GM12878 (cell line): ENCODE data around the gene ATRNL1. TPM values are rescaled to one million over a fixed set of nuclear protein-coding genes. Genes with fewer than 3 reads are reported as not detected.

Experiments
- CEBPZ ChIP-seq: fragments of 150-350 bp; IDR thresholded peaks from 2 replicates; pipeline ENCODE4 v1.6.1; 2016; ENCODE audit warnings: low read depth, low read length
- E2F8 ChIP-seq: fragments of 450-650 bp; IDR thresholded peaks from 2 replicates; pipeline ENCODE4 v1.6.1; 2018; ENCODE audit warnings: mild to moderate bottlenecking, low read depth, moderate library complexity; ENCODE audit not compliant: partially characterized antibody
- ESRRA ChIP-seq: IDR thresholded peaks from 2 replicates; pipeline ENCODE4 v1.6.1; 2012; ENCODE audit warnings: mild to moderate bottlenecking, low read length, improper control_type of control experiment
- FOS ChIP-seq: IDR thresholded peaks from 3 replicates; pipeline ENCODE4 v1.6.1; 2011; ENCODE audit warnings: borderline replicate concordance; ENCODE audit not compliant: insufficient read length; ENCODE audit errors: extremely low read depth
- KAT2A ChIP-seq: conservative IDR thresholded peaks from 2 replicates; pipeline ENCODE4 v1.6.1; 2011; ENCODE audit warnings: low read depth, low read length; ENCODE audit not compliant: control insufficient read depth
- MYC ChIP-seq: IDR thresholded peaks from 2 replicates; pipeline ENCODE4 v1.6.1; 2011; ENCODE audit warnings: mild to moderate bottlenecking, low read length, moderate library complexity, inconsistent platforms; ENCODE audit not compliant: insufficient read depth, insufficient replicate concordance, insufficient read length, severe bottlenecking
- NR2C1 ChIP-seq: fragments of 450-650 bp; IDR thresholded peaks from 2 replicates; pipeline ENCODE4 v1.6.1; 2017; ENCODE audit warnings: antibody characterized with exemption, mild to moderate bottlenecking, moderate library complexity
- RELB ChIP-seq: fragments of 450-650 bp; IDR thresholded peaks from 2 replicates; pipeline ENCODE4 v1.6.1; 2017; ENCODE audit warnings: low read depth, mild to moderate bottlenecking, moderate library complexity
- SPI1 ChIP-seq: IDR thresholded peaks from 2 replicates; pipeline ENCODE4 v1.6.1; 2011; ENCODE audit warnings: low read depth, mild to moderate bottlenecking, low read length, moderate library complexity, borderline replicate concordance; ENCODE audit not compliant: insufficient read depth
- YBX1 ChIP-seq: fragments of 450-650 bp; IDR thresholded peaks from 2 replicates; pipeline ENCODE4 v1.6.1; 2016; ENCODE audit warnings: antibody characterized with exemption
- polyA plus RNA-seq, 11 experiments: library from polyadenylated mRNA; depleted of rRNA in 4 of 11; unstranded in 6 of 11; stranded (reverse) in 5 of 11; fragments of >200 nt; fragmentation: Nextera tagmentation in 4 of 11; fragmentation: Illumina TruSeq in 1 of 11; extraction: Ambion mirVana in 4 of 11; extraction: Trizol in 1 of 11; gene quantifications; 1 replicate in 1 of 11; 2 replicates in 10 of 11; pipeline versions ENCODE4 v1.2.1 to v1.2.3, GENCODE V29; 2011 to 2016; ENCODE audit warnings: inconsistent platforms in 2 of 11, missing spikeins in 2 of 11, low read depth in 1 of 11
- total RNA-seq, 4 experiments: library from RNA; depleted of rRNA in 3 of 4; stranded (reverse); fragments of >200 nt in 3 of 4; fragmentation: Illumina TruSeq in 1 of 4; extraction: Trizol in 1 of 4; gene quantifications; 2 replicates each; pipeline versions ENCODE4 v1.2.1 to v1.2.3, GENCODE V29; 2013 to 2021

The ATRNL1 gene
- total and polyA plus RNA-seq, 10 of the 15 experiments (the other 5 are each of a cell fraction or from before 2014, with no cell fraction given): 0.03 to 1.4 (median 0.34) TPM

GRCh38 chr10:115950320-115950719 lies 857.2 kb downstream of the ATRNL1 start (continued):
- TF ChIP-seq E2F8 (no peak), RELB (no peak), CEBPZ (no peak), SPI1 (no peak), FOS (no peak), YBX1 (no peak), ESRRA (no peak), KAT2A (no peak), MYC (no peak), NR2C1 (no peak)
